Uterus (tissue), 4 donors: ENCODE data around the gene JPH4. TPM values are rescaled to one million over a fixed set of nuclear protein-coding genes. Genes with fewer than 3 reads are reported as not detected.
A peak's percentile ranks its signal among the peaks of the same experiment; 100 is the strongest.
"Not testable (repeated sequence)": the region's sequence is repeated elsewhere in the genome, so short reads cannot be mapped to it uniquely, and the experiment has no call there.

Source experiments
- DNase-seq, 2 donors: peaks; one replicate each; pipeline ENCODE4 v3.0.0-alpha.2; 2019 to 2020
- H3K27ac ChIP-seq, 2 donors: fragments of 200-600 bp; sonication (generic); 1 replicate in 1 of 2; 2 replicates in 1 of 2; pipeline ENCODE4 v1.5.1; 2016 to 2018
- H3K27me3 ChIP-seq, 2 donors: fragments of 200-600 bp; sonication (generic); one replicate each; pipeline ENCODE4 v1.5.1; 2018 to 2019; ENCODE audit warnings: control low read depth in 1 of 2
- H3K36me3 ChIP-seq, 2 donors: fragments of 200-600 bp; sonication (generic); one replicate each; pipeline ENCODE4 v1.5.1; 2019; ENCODE audit warnings: control low read depth in 1 of 2
- H3K4me1 ChIP-seq, 2 donors: fragments of 200-600 bp; sonication (generic); one replicate each; pipeline ENCODE4 v1.5.1; 2018 to 2019; ENCODE audit warnings: control low read depth in 1 of 2
- H3K4me3 ChIP-seq, 2 donors: fragments of 200-600 bp; sonication (generic); 1 replicate in 1 of 2; 2 replicates in 1 of 2; pipeline ENCODE4 v1.5.1; 2018 to 2019; ENCODE audit warnings: mild to moderate bottlenecking in 1 of 2
- H3K9me3 ChIP-seq, 2 donors: fragments of 200-600 bp; sonication (generic); one replicate each; pipeline ENCODE4 v1.5.1; 2019; ENCODE audit warnings: control low read depth in 1 of 2
- CTCF ChIP-seq, 4 experiments: fragments of 200-600 bp in 2 of 4; fragments of 450-650 bp in 2 of 4; sonication (generic) in 2 of 4; IDR thresholded peaks; one replicate each; pipeline ENCODE4 v1.5.1; 2016 to 2019; ENCODE audit warnings: antibody characterized with exemption in 4 of 4, mild to moderate bottlenecking in 2 of 4, moderate library complexity in 1 of 4
- POLR2A ChIP-seq, 2 donors: fragments of 450-650 bp; IDR thresholded peaks; one replicate each; pipeline ENCODE4 v1.6.1; 2016; ENCODE audit warnings: antibody characterized with exemption in 2 of 2, mild to moderate bottlenecking in 1 of 2, moderate library complexity in 1 of 2
- intact Hi-C: fragments of 100-400 bp; cut with DNase I; formaldehyde crosslinking; loops from one replicate; pipeline ENCODE4 v1.15.1; 2023; ENCODE audit warnings: low total_unique reads
- total RNA-seq, 4 donors: library from RNA; depleted of rRNA in 3 of 4; stranded (reverse); fragments of >200 nt in 3 of 4; gene quantifications; one replicate each; pipeline versions ENCODE4 v1.1.0 to v1.2.4, GENCODE V29; 2014 to 2023
- donor health status: DM: yes; HTN: yes; CAD: no.

The JPH4 gene
- total RNA-seq, 4 donors from 2014 or later = 2.4 to 49.2 (median 19.9) TPM

GRCh38 chr14:23600322-23600707 lies 21.7 kb upstream of the JPH4 start:
- no peaks in the 10 kb centered on the region for H3K36me3 ChIP-seq
- no peaks in the 10 kb centered on the region for H3K27me3 ChIP-seq
- H3K27ac ChIP-seq = no peak overlapping the region
- H3K4me3 ChIP-seq = no peak overlapping the region
- no peaks in the 10 kb centered on the region for H3K4me1 ChIP-seq
- no peaks in the 10 kb centered on the region for H3K9me3 ChIP-seq
- TF ChIP-seq CTCF (IDR thresholded peaks at IDR 0.05) (no peak), POLR2A (IDR thresholded peaks at IDR 0.05) (no peak)
- no peak for DNase-seq
- intact Hi-C loops = no loop called here

GRCh38 chr14:23594191-23594590 lies 15.6 kb upstream of the JPH4 start:
- H3K9me3 ChIP-seq, H3K36me3 ChIP-seq, H3K27me3 ChIP-seq, H3K27ac ChIP-seq, H3K4me1 ChIP-seq, DNase-seq, H3K4me3 ChIP-seq, intact Hi-C loops: not testable (repeated sequence)

GRCh38 chr14:23590198-23590597 lies 11.6 kb upstream of the JPH4 start:
- H3K27me3 ChIP-seq = no peaks in the 10 kb centered on the region
- no peak for TF ChIP-seq POLR2A (IDR thresholded peaks at IDR 0.05)
- TF ChIP-seq CTCF (IDR thresholded peaks at IDR 0.05) = no peak

GRCh38 chr14:23589606-23590005 lies 11.0 kb upstream of the JPH4 start:
- Histone ChIP-seq H3K9me3 (no peaks in the 10 kb centered on the region), H3K4me3 (no peak overlapping the region), H3K27me3 (no peaks in the 10 kb centered on the region), H3K4me1 (peaks cover 0 to 4% of the 10 kb centered on the region in 2 donors), H3K36me3 (no peaks in the 10 kb centered on the region), H3K27ac (no peak overlapping the region)
- TF ChIP-seq POLR2A (IDR thresholded peaks at IDR 0.05) (no peak), CTCF (IDR thresholded peaks at IDR 0.05) (no peak)
- no peak for DNase-seq
- intact Hi-C loops = no loop called here

More at GRCh38 chr14:23590198-23590597, 11.6 kb upstream of the JPH4 start:
- Histone ChIP-seq H3K9me3 (no peaks in the 10 kb centered on the region), H3K36me3 (no peaks in the 10 kb centered on the region), H3K27ac (no peak overlapping the region), H3K4me3 (no peak overlapping the region), H3K4me1 (peaks cover 0 to 4% of the 10 kb centered on the region in 2 donors)
- DNase-seq = no peak
- intact Hi-C loops = no loop called here

DNA sequence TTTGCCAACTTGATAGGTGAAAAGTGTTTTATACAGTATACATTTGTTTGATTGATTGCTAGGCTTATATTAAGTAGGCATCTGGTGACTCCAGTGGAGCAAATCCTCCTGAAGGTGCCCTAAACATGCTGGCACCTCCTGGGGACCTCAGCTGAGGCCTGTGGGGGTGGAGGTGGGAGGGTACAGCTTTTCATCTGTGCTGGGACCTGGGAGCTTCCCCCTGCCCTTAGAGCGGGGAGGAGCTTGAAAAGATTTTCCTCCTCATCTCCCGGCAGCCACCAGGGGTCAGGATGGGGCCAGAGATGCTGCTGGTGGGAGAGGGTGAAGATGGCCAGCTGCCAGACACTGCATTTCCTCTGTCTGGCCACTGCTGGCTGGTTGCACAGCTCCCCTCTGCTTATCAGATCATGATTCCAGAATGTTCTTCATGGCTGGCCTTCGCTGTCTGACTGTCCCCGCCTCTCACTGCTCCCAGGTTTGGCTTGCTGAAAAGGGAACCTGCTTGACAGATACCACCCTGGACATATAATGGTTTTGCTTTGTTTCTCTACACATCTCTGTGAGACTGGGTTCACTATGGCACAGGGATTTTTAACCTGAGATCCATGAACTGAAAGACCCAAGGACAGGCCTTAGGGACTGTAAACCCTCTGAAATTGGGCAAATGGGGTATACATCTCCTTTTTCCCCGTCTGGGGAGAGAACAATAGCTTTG lies 10.5 kb upstream of the JPH4 start:
- no peak overlapping the region for H3K27ac ChIP-seq
- no peak for TF ChIP-seq POLR2A (IDR thresholded peaks at IDR 0.05)
- peak; percentile 61 to 78 (median 68) for TF ChIP-seq CTCF (IDR thresholded peaks at IDR 0.05)
- peak; percentile 81 to 88 for DNase-seq
- H3K4me3 ChIP-seq = no peak overlapping the region
- no peaks in the 10 kb centered on the region for H3K27me3 ChIP-seq
- H3K9me3 ChIP-seq = no peaks in the 10 kb centered on the region
- H3K36me3 ChIP-seq = no peaks in the 10 kb centered on the region
- peaks cover 0 to 4% of the 10 kb centered on the region in 2 donors for H3K4me1 ChIP-seq
- intact Hi-C loops = no loop called here

DNA sequence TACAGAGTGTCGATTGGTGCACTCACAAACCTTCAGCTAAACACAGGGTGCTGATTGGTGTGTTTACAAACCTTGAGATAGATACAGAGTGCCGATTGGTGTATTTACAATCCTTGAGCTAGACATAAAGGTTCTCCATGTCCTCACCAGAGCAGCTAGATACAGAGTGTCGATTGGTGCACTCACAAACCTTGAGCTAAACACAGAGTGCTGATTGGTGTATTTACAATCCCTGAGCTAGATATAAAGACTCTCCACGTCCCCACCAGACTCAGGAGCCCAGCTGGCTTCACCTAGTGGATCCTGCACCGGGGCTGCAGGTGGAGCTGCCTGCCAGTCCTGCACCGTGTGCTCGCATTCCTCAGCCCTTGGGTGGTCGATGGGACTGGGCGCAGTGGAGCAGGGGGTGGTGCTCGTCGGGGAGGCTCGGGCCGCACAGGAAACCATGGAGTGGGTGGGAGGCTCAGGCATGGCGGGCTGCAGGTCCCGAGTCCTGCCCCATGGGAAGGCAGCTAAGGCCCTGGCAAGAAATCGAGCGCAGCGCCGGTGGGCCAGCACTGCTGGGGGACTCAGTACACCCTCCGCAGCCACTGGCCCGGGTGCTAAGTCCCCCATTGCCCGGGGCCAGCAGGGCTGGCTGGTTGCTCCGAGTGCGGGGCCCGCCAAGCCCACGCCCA lies 6.1 kb upstream of the JPH4 start:
- H3K27me3 ChIP-seq = not testable (repeated sequence)

DNA sequence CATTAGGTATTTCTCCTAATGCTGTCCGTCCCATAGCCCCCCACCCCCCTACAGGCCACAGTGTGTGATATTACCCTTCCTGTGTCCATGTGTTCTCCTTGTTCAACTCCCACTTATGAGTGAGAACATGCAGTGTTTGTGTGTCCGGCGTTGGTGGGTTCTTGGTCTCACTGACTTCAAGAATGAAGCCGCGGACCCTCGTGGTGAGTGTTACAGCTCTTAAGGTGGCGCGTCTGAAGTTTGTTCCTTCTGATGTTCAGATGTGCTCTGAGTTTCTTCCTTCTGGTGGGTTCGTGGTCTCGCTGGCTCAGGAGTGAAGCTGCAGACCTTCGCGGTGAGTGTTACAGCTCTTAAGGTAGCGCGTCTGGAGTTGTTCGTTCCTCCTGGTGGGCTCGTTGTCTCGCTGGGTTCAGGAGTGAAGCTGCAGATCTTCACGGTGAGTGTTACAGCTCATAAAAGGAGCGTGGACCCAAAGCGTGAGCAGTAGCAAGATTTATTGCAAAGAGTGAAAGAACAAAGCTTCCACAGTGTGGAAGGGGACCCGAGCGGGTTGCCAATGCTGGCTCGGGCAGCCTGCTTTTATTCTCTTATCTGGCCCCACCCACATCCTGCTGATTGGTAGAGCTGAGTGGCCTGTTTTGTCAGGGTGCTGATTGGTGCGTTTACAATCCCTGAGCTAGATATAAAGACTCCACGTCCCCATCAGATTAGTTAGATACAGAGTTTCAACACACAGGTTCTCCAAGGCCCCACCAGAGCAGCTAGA lies 5.4 kb upstream of the JPH4 start:
- H3K4me1 ChIP-seq, H3K36me3 ChIP-seq, H3K4me3 ChIP-seq, H3K9me3 ChIP-seq, H3K27ac ChIP-seq, H3K27me3 ChIP-seq, intact Hi-C loops, DNase-seq: not testable (repeated sequence)

More for the DNA sequence above, 6.1 kb upstream of the JPH4 start:
- H3K9me3 ChIP-seq, intact Hi-C loops, H3K4me3 ChIP-seq, H3K27ac ChIP-seq, H3K4me1 ChIP-seq, H3K36me3 ChIP-seq, DNase-seq: not testable (repeated sequence)
